GM12878 (cell line): ENCODE data around the gene NLGN2. TPM values are rescaled to one million over a fixed set of nuclear protein-coding genes. Genes with fewer than 3 reads are reported as not detected.
A peak's percentile ranks its signal among the peaks of the same experiment; 100 is the strongest.

Source experiments
- ATAC-seq: fragments of 200-7000 bp; cut with Tn5 transposase; 3 replicates; pipeline ENCODE4 v1.9.1; 2020; ENCODE audit warnings: mild to moderate bottlenecking, moderate library complexity
- BruUV-seq: library from RNA; stranded (reverse); fragments of 400-500 nt; replicated peaks from 2 replicates; lab custom pipeline; 2021; lab: Mats Ljungman, UMichigan
- CTCF ChIA-PET: fragments of 300-600 bp; sonication (Branson Sonifier 250); formaldehyde crosslinking; extraction: SDS; loops from one replicate; lab custom pipeline; 2021; ENCODE audit warnings: inconsistent platforms; lab: Yijun Ruan, JAX
- POLR2A ChIA-PET: fragments of 350-600 bp; formaldehyde crosslinking; extraction: SDS; loops from one replicate; lab custom pipeline; 2021; ENCODE audit warnings: inconsistent platforms; lab: Charles Lee
- RAD21 ChIA-PET: fragments of 300-600 bp; sonication (Branson Sonifier 250); formaldehyde crosslinking; loops from one replicate; lab custom pipeline; 2023; ENCODE audit warnings: antibody characterized with exemption; ENCODE audit not compliant: unreplicated experiment; lab: Charles Lee
- SMC1A ChIA-PET: fragments of 300-600 bp; sonication (Branson Sonifier 250); formaldehyde crosslinking; loops from one replicate; lab custom pipeline; 2023; ENCODE audit not compliant: unreplicated experiment, uncharacterized antibody; lab: Charles Lee
- DNase-seq: peaks from one replicate; pipeline ENCODE4 v3.0.0-alpha.2; 2011; ENCODE audit warnings: low read depth, low spot score
- FAIRE-seq: peaks from 3 replicates; lab custom pipeline; 2011; peaks lifted over from hg19 to GRCh38; lab: Jason Lieb, UNC
- H2AFZ ChIP-seq: 2 replicates; pipeline ENCODE4 v1.6.0; 2011; ENCODE audit warnings: low read depth, low read length, control low read depth; ENCODE audit not compliant: control insufficient read depth
- H3K27ac ChIP-seq: 2 replicates; pipeline ENCODE4 v1.5.1; 2011; ENCODE audit warnings: control low read depth; ENCODE audit not compliant: control insufficient read depth, insufficient read depth
- H3K27me3 ChIP-seq, 2 experiments: replicated peaks in 1 of 2; 2 replicates each; pipeline versions ENCODE4 v1.6.0 to v1.6.1; 2011; ENCODE audit warnings: low read length in 1 of 2; ENCODE audit not compliant: control insufficient read depth in 2 of 2, insufficient read depth in 2 of 2
- H3K36me3 ChIP-seq, 2 experiments: 2 replicates each; pipeline ENCODE4 v1.5.1; 2011; ENCODE audit warnings: low read length in 1 of 2; ENCODE audit not compliant: control insufficient read depth in 2 of 2, insufficient read depth in 2 of 2
- H3K4me1 ChIP-seq: 2 replicates; pipeline ENCODE4 v1.6.1; 2011; ENCODE audit warnings: mild to moderate bottlenecking, low read length, moderate library complexity, mixed read lengths; ENCODE audit not compliant: control insufficient read depth, insufficient read depth
- H3K4me2 ChIP-seq: 2 replicates; pipeline ENCODE4 v1.6.0; 2011; ENCODE audit warnings: control low read depth; ENCODE audit not compliant: control insufficient read depth, insufficient read depth
- H3K4me3 ChIP-seq: fragments of 200-600 bp; sonication (generic); 2 replicates; pipeline ENCODE4 v1.5.1; 2016
- H3K79me2 ChIP-seq: 2 replicates; pipeline ENCODE4 v1.6.0; 2011; ENCODE audit warnings: low read length; ENCODE audit not compliant: control insufficient read depth, insufficient read depth
- H3K9ac ChIP-seq: 2 replicates; pipeline ENCODE4 v1.8.0; 2011; ENCODE audit warnings: low read length, control low read depth, mixed read lengths; ENCODE audit not compliant: control insufficient read depth, insufficient read depth
- H3K9me3 ChIP-seq: replicated peaks from 3 replicates; pipeline ENCODE4 v1.5.1; 2011; ENCODE audit warnings: mild to moderate bottlenecking, low read length; ENCODE audit not compliant: control insufficient read depth, insufficient read depth
- H4K20me1 ChIP-seq: 2 replicates; pipeline ENCODE4 v1.6.0; 2011; ENCODE audit not compliant: control insufficient read depth, insufficient read depth
- BACH1 ChIP-seq: fragments of 450-650 bp; IDR thresholded peaks from 2 replicates; pipeline ENCODE4 v1.6.1; 2017; ENCODE audit warnings: mild to moderate bottlenecking, borderline replicate concordance
- CREB1 ChIP-seq: IDR thresholded peaks from 2 replicates; pipeline ENCODE4 v1.6.1; 2012; ENCODE audit warnings: low read depth, mild to moderate bottlenecking, inconsistent platforms
- CREM ChIP-seq: IDR thresholded peaks from 2 replicates; pipeline ENCODE4 v1.6.1; 2014; ENCODE audit warnings: antibody characterized with exemption, low read depth
- DPF2 ChIP-seq: fragments of 450-650 bp; IDR thresholded peaks from 2 replicates; pipeline ENCODE4 v1.6.1; 2017; ENCODE audit warnings: mild to moderate bottlenecking
- GATAD2B ChIP-seq: fragments of 450-650 bp; conservative IDR thresholded peaks from 2 replicates; pipeline ENCODE4 v1.6.1; 2017; ENCODE audit warnings: low read depth, mild to moderate bottlenecking, moderate library complexity
- HDAC2 ChIP-seq: fragments of 200-600 bp; sonication (generic); IDR thresholded peaks from 2 replicates; pipeline ENCODE4 v1.6.1; 2017
- IKZF1 ChIP-seq: fragments of 450-650 bp; conservative IDR thresholded peaks from 2 replicates; pipeline ENCODE4 v1.6.1; 2017; ENCODE audit warnings: antibody characterized with exemption, mild to moderate bottlenecking
- MEF2B ChIP-seq: fragments of 450-650 bp; IDR thresholded peaks from 2 replicates; pipeline ENCODE4 v1.6.1; 2018; ENCODE audit warnings: mild to moderate bottlenecking, moderate library complexity; ENCODE audit not compliant: partially characterized antibody, poor library complexity, severe bottlenecking
- NBN ChIP-seq: fragments of 450-650 bp; IDR thresholded peaks from 2 replicates; pipeline ENCODE4 v1.6.1; 2016
- NKRF ChIP-seq: fragments of 450-650 bp; conservative IDR thresholded peaks from 2 replicates; pipeline ENCODE4 v1.6.1; 2017; ENCODE audit warnings: mild to moderate bottlenecking, moderate library complexity
- NR2F1 ChIP-seq: fragments of 450-650 bp; conservative IDR thresholded peaks from 2 replicates; pipeline ENCODE4 v1.6.1; 2017; ENCODE audit warnings: mild to moderate bottlenecking
- POLR2A ChIP-seq: IDR thresholded peaks from 2 replicates; pipeline ENCODE4 v1.6.1; 2011; ENCODE audit warnings: low read depth, mild to moderate bottlenecking, low read length
- RB1 ChIP-seq: fragments of 450-650 bp; formaldehyde crosslinking; IDR thresholded peaks from 2 replicates; pipeline ENCODE4 v1.6.1; 2017; ENCODE audit warnings: mild to moderate bottlenecking, borderline replicate concordance
- RUNX3 ChIP-seq: IDR thresholded peaks from 2 replicates; pipeline ENCODE4 v1.6.1; 2012; ENCODE audit warnings: low read length, inconsistent platforms
- SMC3 ChIP-seq: IDR thresholded peaks from 2 replicates; pipeline ENCODE4 v1.6.1; 2011; ENCODE audit warnings: low read length, improper control_type of control experiment, borderline replicate concordance
- SPI1 ChIP-seq: IDR thresholded peaks from 2 replicates; pipeline ENCODE4 v1.6.1; 2011; ENCODE audit warnings: low read depth, mild to moderate bottlenecking, low read length, moderate library complexity, borderline replicate concordance; ENCODE audit not compliant: insufficient read depth
- TAF1 ChIP-seq: IDR thresholded peaks from 2 replicates; pipeline ENCODE4 v1.6.1; 2011; ENCODE audit warnings: mild to moderate bottlenecking, low read depth, low read length, borderline replicate concordance
- YY1 ChIP-seq: IDR thresholded peaks from 2 replicates; pipeline ENCODE4 v1.6.1; 2011; ENCODE audit warnings: low read depth, mild to moderate bottlenecking, low read length
- ZNF384 ChIP-seq: IDR thresholded peaks from 2 replicates; pipeline ENCODE4 v1.6.1; 2012; ENCODE audit warnings: low read depth, mild to moderate bottlenecking, low read length, improper control_type of control experiment, borderline replicate concordance
- ZNF687 ChIP-seq: fragments of 450-650 bp; IDR thresholded peaks from 2 replicates; pipeline ENCODE4 v1.6.1; 2017; ENCODE audit warnings: mild to moderate bottlenecking, moderate library complexity
- WGBS: methylation state at CpG from one replicate; pipeline ENCODE4 v1.1.6; 2016; ENCODE audit warnings: low lambda C conversion rate; ENCODE audit not compliant: insufficient replicate concordance, insufficient coverage; ENCODE audit errors: missing lambda C conversion rate; 5-methylcytosine and 5-hydroxymethylcytosine counted together
- in situ Hi-C: fragments of 300-500 bp; cut with MboI; formaldehyde crosslinking; loops from 9 replicates; pipeline ENCODE4 v1.14.3; 2018; ENCODE audit warnings: mixed read lengths
- intact Hi-C: fragments of 100-400 bp; cut with micrococcal nuclease; formaldehyde crosslinking; loops from one replicate; pipeline ENCODE4 v1.14.2; 2022; ENCODE audit not compliant: unreplicated experiment
- polyA plus RNA-seq, 11 experiments: library from polyadenylated mRNA; depleted of rRNA in 4 of 11; unstranded in 6 of 11; stranded (reverse) in 5 of 11; fragments of >200 nt; fragmentation: Nextera tagmentation in 4 of 11; fragmentation: Illumina TruSeq in 1 of 11; extraction: Ambion mirVana in 4 of 11; extraction: Trizol in 1 of 11; gene quantifications; 1 replicate in 1 of 11; 2 replicates in 10 of 11; pipeline versions ENCODE4 v1.2.1 to v1.2.3, GENCODE V29; 2011 to 2016; ENCODE audit warnings: inconsistent platforms in 2 of 11, missing spikeins in 2 of 11, low read depth in 1 of 11
- total RNA-seq, 4 experiments: library from RNA; depleted of rRNA in 3 of 4; stranded (reverse); fragments of >200 nt in 3 of 4; fragmentation: Illumina TruSeq in 1 of 4; extraction: Trizol in 1 of 4; gene quantifications; 2 replicates each; pipeline versions ENCODE4 v1.2.1 to v1.2.3, GENCODE V29; 2013 to 2021

NLGN2 gene
- total and polyA plus RNA-seq, 10 of the 15 experiments (the other 5 are each of a cell fraction or from before 2014, with no cell fraction given): 0.02 to 0.87 (median 0.11) TPM; not detected in 2

GRCh38 chr17:7394452-7395191, 13.0 kb upstream of the NLGN2 start, which contains the start of gene PLSCR3:
TSS of gene PLSCR3 (minus strand) at chr17:7394525. CDS start at chr17:7394110, 415 bp downstream.
- Histone ChIP-seq H4K20me1 (no peaks in the 10 kb centered on the region), H3K4me3 (peak within 1 kb of the TSS; percentile 80), H3K27me3 (no peaks in the 10 kb centered on the region), H3K9me3 (no peaks in the 10 kb centered on the region), H3K36me3 (no peaks in the 10 kb centered on the region), H3K9ac (peak within 1 kb of the TSS; percentile 85), H3K79me2 (peaks cover 2% of the 10 kb centered on the region), H3K4me2 (peak within 1 kb of the TSS; percentile 96), H2AFZ (peak within 1 kb of the TSS; percentile 92), H3K27ac (peak within 1 kb of the TSS; percentile 58), H3K4me1 (no peaks in the 10 kb centered on the region)
- CTCF ChIA-PET: interaction anchor here (1.0 to 1.5 kb wide), 2 partner anchors 127 to 166 kb away, joined by 4 to 10 read pairs; partner anchors contain the start of gene SENP3
- SMC1A ChIA-PET: no interaction called here
- RAD21 ChIA-PET: interaction anchor here (0.6 to 1.3 kb wide), 7 partner anchors 9 to 256 kb away, joined by 3 to 10 read pairs (median 3); partner anchors contain the start of genes ACAP1, TMEM102, TMEM256 and TNFSF12
- POLR2A ChIA-PET: interaction anchor here (0.6 to 3.2 kb wide), 3 partner anchors 9 to 282 kb away, joined by 3 to 23 read pairs (median 3); partner anchors contain the start of gene TMEM256
- in situ Hi-C loops (no loop called here), intact Hi-C loops (no loop called here)
- BruUV-seq: no TSS peak
- DNase-seq: peak; percentile 26
- 1% methylated on average over 52 of the region's 71 CpGs for WGBS
- peak; percentile 96 for ATAC-seq
- peak; percentile 65 for FAIRE-seq
- peak; percentile 44; the same call in 1 of the 2 replicates for TF ChIP-seq BACH1
- TF ChIP-seq YY1: no peak
- TF ChIP-seq DPF2: peak; percentile 9; the same call in 1 of the 2 replicates
- no peak for TF ChIP-seq SPI1
- TF ChIP-seq CREM: no peak; the same call in 1 of the 2 replicates
- TF ChIP-seq NBN: 0 out of 2 replicates have a peak, but pooled peaks have one; percentile 10
- TF ChIP-seq RB1: 0 out of 2 replicates have a peak, but pooled peaks have one; percentile 53
- TF ChIP-seq TAF1: peak; percentile 13; the same call in 1 of the 2 replicates
- TF ChIP-seq NR2F1: peak; percentile 22; the same call in 1 of the 2 replicates
- 0 out of 2 replicates have a peak, but pooled peaks have one; percentile 11 for TF ChIP-seq CREB1
- TF ChIP-seq NKRF: peak; percentile 72
- TF ChIP-seq RUNX3: no peak
- TF ChIP-seq GATAD2B: peak; percentile 66
- TF ChIP-seq ZNF687: peak; percentile 74; the same call in 1 of the 2 replicates
- TF ChIP-seq MEF2B: no peak
- 0 out of 2 replicates have a peak, but pooled peaks have one; percentile 16 for TF ChIP-seq SMC3
- TF ChIP-seq POLR2A: peak; percentile 83
- no peak for TF ChIP-seq HDAC2
- TF ChIP-seq IKZF1: peak; percentile 74
- TF ChIP-seq ZNF384: no peak
